PC-9 (cell line): ENCODE results near the gene ATCAY.

Experiments
- CTCF ChIP-seq: fragments of 200-600 bp; sonication (generic); conservative IDR thresholded peaks from 2 replicates; pipeline ENCODE4 v1.6.1; 2017; ENCODE audit warnings: mixed run types, antibody characterized with exemption, mild to moderate bottlenecking, moderate library complexity
- EZH2 ChIP-seq: fragments of 200-600 bp; sonication (generic); IDR thresholded peaks from 2 replicates; pipeline ENCODE4 v1.8.0; 2017; ENCODE audit warnings: antibody characterized with exemption, low read depth

GRCh38 chr19:3961007-3961406 lies 80.5 kb downstream of the ATCAY start:
- TF ChIP-seq CTCF (no peak), EZH2 (no peak)
